WI38 (cell line): ENCODE results near the gene LY6G6F.
"Not testable (repeated sequence)": the region's sequence is repeated elsewhere in the genome, so short reads cannot be mapped to it uniquely, and the experiment has no call there.

Experiments
- H3K4me3 ChIP-seq: 2 replicates; pipeline ENCODE4 v1.5.1; 2011; ENCODE audit warnings: low read depth, mild to moderate bottlenecking, control low read depth, low read length
- TF ChIP-seq, protein P1 (sequence below): IDR thresholded peaks from 2 replicates; pipeline ENCODE4 v1.5.1; 2012; ENCODE audit warnings: low read depth, mild to moderate bottlenecking, control low read depth, low read length

LY6G6F gene

DNA sequence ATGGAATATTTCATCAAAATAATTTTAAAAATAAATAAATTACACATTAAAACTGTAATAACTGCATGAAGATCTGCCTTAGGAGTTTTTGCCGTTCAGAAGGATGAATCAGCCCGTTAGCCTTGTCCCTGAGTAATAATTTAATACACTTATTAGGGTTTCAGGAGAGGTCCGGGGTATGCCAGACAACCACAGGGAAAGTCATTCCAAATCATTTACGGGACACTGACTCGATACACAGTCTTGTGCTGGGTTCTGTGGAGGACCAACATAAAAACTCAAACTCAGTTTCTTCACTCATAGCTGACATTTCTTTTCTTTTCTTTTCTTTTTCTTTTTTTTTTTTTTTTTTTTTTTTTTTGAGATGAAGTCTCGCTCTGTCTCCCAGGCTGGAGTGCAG, 735 bp upstream of the LY6G6F start:
- no peak overlapping the region for H3K4me3 ChIP-seq
- TF ChIP-seq, protein P1, sequence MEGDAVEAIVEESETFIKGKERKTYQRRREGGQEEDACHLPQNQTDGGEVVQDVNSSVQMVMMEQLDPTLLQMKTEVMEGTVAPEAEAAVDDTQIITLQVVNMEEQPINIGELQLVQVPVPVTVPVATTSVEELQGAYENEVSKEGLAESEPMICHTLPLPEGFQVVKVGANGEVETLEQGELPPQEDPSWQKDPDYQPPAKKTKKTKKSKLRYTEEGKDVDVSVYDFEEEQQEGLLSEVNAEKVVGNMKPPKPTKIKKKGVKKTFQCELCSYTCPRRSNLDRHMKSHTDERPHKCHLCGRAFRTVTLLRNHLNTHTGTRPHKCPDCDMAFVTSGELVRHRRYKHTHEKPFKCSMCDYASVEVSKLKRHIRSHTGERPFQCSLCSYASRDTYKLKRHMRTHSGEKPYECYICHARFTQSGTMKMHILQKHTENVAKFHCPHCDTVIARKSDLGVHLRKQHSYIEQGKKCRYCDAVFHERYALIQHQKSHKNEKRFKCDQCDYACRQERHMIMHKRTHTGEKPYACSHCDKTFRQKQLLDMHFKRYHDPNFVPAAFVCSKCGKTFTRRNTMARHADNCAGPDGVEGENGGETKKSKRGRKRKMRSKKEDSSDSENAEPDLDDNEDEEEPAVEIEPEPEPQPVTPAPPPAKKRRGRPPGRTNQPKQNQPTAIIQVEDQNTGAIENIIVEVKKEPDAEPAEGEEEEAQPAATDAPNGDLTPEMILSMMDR = no peak

DNA sequence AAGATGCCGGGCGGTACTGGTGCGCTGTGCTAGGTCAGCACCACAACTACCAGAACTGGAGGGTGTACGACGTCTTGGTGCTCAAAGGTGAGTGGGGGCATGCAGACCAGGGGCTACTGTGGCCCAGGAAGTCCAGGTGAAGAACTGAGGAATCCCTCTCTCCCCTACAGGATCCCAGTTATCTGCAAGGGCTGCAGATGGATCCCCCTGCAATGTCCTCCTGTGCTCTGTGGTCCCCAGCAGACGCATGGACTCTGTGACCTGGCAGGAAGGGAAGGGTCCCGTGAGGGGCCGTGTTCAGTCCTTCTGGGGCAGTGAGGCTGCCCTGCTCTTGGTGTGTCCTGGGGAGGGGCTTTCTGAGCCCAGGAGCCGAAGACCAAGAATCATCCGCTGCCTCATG, 1.0 kb downstream of the LY6G6F start:
- no peak overlapping the region for H3K4me3 ChIP-seq
- TF ChIP-seq, protein P1 = no peak

DNA sequence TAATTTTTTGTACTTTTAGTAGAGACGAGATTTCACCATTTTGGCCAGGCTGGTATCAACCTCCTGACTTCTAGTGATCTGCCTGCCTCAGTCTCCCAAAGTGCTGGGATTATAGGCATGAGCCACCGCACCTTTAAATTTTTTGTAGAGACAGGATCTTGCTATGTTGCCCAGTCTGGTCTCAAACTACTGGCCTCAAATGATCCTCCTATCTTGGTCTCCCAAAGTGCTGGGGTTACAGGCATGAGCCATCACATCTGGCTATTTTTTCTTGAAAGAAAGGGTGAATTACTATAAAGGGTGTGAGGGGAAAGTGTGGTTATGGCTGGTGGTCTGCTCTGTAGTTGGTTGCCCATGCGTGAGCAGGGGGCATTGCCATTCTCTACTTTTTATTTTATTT, 1.6 kb downstream of the LY6G6F start:
- H3K4me3 ChIP-seq = no peak overlapping the region
- TF ChIP-seq, protein P1 = no peak

DNA sequence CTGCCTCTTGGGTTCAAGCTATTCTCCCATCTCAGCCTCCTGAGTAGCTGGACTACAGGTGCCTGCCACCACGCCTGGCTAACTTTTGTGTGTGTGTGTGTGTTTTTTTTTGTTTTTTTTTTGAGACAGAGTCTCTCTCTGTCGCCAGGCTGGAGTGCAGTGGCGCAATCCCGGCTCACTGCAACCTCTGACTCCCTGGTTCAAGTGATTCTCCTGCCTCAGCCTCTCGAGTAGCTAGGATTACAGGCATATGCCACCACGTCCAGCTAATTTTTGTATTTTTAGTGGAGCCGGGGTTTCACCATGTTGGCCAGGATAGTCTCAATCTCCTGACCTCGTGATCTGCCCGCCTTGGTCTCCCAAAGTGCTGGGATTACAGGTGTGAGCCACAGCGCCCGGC, 2.5 kb downstream of the LY6G6F start:
- H3K4me3 ChIP-seq = not testable (repeated sequence)

DNA sequence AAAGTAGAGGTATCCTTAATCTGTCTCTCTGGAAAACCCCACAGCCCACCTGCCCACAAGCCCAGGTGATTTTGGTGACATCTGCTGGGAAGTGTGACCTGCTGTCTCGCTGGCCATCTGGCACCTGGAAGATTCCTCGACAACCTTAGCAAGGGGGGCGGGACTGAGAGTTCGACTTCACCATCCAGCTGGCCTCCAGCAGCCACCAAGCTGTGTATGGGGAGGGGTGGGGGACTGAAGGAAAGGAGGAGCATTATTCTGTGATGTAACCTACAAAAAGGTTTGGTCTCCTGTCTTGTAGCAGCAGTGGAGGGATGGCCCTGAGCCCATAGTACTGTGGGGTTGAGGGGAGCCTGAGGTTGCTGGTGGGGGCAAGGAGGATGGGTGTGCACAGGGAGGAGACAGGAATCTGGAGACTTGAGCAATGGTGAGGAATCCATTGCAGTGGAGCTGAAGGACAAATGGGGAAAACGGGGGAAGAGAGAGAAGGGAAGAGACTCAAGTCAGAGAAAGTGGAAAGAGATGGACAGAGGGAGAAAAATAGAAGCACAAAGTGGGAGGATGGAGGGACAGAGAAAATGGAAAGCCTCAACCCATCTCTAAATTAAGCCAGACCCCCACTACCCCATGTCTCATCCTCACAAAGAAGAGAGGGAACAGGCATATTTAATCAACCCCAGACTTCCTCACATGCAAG, 4.0 kb downstream of the LY6G6F start:
- H3K4me3 ChIP-seq = no peak overlapping the region
- TF ChIP-seq, protein P1 = no peak

DNA sequence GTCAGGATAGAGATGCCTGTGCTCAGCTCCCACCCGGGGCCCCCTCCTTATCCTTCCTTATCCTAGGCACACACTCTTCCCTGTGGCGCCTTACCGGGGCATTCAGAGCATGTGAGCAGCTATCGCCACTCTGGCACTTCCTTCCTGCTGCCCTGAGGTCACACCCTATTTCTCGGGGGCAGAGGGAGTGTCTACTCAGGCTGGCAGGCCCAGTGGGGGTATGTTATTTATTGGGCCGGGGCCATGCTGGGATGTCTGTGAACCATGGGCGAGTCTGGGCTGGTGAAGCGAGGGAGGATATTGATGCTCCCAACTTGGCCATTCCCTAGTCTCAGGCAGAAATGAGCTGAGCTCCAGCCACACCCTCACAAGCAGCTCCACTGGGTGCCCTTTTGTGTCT, 4.6 kb downstream of the LY6G6F start:
- TF ChIP-seq, protein P1 = no peak
- no peak overlapping the region for H3K4me3 ChIP-seq

DNA sequence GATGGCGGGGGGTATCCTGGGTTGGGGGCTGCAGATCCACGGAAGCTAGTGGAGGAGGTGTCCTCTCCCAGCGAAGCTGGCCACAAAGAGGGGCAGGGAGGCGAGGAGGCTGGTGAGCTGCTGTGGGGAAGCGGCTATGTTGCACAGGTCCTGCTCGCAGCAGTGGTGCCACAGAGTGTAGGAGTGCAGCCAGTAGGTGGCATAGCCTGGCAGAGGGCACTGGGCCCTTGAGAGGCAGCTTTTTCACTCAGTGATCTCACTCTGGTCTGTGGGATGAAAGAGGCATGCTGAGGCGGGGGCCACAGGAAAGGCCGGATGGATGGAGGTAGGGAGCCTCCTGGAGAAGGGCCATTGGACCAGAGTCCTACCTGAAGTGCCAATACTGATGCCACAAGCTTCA, 5.6 kb downstream of the LY6G6F start:
- no peak overlapping the region for H3K4me3 ChIP-seq
- TF ChIP-seq, protein P1 = no peak

DNA sequence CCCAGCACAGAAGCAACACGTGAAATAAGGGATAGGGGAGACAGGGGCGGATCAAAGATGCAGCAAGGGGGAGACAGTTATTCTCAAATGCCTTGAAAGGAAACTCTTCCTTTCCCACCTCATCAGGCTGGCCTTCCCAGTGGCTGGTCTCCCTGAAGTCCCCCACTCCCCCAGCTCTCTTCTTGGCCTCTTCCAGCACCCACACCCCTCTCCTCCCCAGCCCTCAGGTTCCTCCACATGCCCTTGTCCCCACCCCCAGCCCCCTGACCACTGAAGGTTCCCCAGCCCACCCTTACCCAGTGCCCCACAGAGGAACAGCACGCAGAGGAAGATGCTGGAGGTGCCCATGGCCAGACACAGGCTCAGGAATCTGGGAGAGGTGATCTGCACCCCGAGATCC, 6.8 kb downstream of the LY6G6F start:
- H3K4me3 ChIP-seq = no peak overlapping the region
- TF ChIP-seq, protein P1 = no peak
